Measurements from ENCODE around the gene BDH1. TPM values are rescaled to one million over a fixed set of nuclear protein-coding genes. Genes with fewer than 3 reads are reported as not detected.
"Not testable (repeated sequence)": the region's sequence is repeated elsewhere in the genome, so short reads cannot be mapped to it uniquely, and the experiment has no call there.

BDH1 gene
- polyA plus RNA-seq, 1 of the 3 experiments (the other 2 are of a cell fraction), result 19.8 TPM

DNA sequence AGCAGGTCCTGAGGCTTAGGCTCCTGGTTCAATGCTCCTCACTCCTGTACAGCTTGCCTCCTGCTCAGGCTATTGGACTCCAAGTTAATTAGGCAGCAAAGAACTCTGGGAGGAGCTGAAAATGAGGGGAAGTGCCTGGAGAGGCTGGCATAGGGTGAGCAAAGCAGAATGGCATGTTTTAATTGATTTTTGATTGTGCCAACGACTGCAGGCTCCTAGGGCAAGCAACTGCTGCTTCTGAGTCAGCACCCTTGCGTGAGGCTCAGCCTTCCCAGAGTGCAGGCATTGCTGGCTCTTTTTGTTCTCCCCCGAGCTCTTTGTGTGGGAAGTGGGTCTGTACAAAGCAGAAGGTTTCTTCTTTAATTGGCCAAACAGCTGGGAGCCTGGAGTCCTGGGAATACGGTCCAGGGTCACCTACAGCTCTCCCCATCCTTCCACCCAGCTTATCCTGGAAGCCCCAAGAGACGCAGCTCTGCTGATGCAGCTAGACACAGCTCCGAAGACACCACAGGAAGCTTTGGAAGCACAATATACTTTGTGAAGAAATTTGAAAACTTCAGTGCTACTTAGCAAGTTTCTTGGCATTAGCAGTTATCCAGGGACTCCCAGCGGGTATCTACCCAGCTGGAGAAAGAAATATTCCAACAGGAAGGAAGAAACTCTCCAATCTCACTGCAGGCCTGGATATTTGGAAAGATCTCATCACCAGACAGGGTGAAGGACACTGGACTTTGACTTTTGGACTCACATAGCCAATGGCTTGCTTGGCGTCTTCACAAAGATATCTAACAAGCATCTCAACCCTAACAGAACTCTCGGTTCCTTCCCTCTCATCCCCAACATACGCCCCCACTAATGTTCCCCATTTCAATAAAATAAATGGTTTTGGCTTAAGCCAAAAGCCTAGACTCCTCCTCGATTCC is 76.8 kb downstream of the BDH1 start (continued):
- TF ChIP-seq GABPA (IDR thresholded peaks at IDR 0.05; ENCODE audit: low read depth), result no peak
- TF ChIP-seq RFX5 (IDR thresholded peaks at IDR 0.05; ENCODE audit: low read length), result no peak
- TF ChIP-seq YY1 (IDR thresholded peaks at IDR 0.05; ENCODE audit: low read depth), result no peak
- no peak for TF ChIP-seq REST (IDR thresholded peaks at IDR 0.05; ENCODE audit: low read depth, low read length)
- no peak for TF ChIP-seq FOXM1 (IDR thresholded peaks at IDR 0.05; ENCODE audit: low read depth)
- TF ChIP-seq RAD21 (IDR thresholded peaks at IDR 0.05; ENCODE audit: low read length), result no peak
- no peak for TF ChIP-seq SIN3A (IDR thresholded peaks at IDR 0.05; ENCODE audit: borderline replicate concordance, low read depth, low read length)
- TF ChIP-seq EP300 (IDR thresholded peaks at IDR 0.05; ENCODE audit: borderline replicate concordance in 1 of 2, low read depth in 1 of 2, low read length in 1 of 2), result no peak
- no peak for TF ChIP-seq RCOR1 (IDR thresholded peaks at IDR 0.05; ENCODE audit: low read length)
- TF ChIP-seq, protein P1, sequence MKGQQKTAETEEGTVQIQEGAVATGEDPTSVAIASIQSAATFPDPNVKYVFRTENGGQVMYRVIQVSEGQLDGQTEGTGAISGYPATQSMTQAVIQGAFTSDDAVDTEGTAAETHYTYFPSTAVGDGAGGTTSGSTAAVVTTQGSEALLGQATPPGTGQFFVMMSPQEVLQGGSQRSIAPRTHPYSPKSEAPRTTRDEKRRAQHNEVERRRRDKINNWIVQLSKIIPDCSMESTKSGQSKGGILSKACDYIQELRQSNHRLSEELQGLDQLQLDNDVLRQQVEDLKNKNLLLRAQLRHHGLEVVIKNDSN (IDR thresholded peaks at IDR 0.05; ENCODE audit: borderline replicate concordance, low read depth), result no peak
- no peak for TF ChIP-seq EZH2phosphoT487 (IDR thresholded peaks at IDR 0.05; ENCODE audit: borderline replicate concordance, low read depth)
- TF ChIP-seq JUND (IDR thresholded peaks at IDR 0.05), result no peak
- TF ChIP-seq TAF1 (IDR thresholded peaks at IDR 0.05; ENCODE audit: borderline replicate concordance, low read depth, low read length), result no peak
- TF ChIP-seq, protein P2, sequence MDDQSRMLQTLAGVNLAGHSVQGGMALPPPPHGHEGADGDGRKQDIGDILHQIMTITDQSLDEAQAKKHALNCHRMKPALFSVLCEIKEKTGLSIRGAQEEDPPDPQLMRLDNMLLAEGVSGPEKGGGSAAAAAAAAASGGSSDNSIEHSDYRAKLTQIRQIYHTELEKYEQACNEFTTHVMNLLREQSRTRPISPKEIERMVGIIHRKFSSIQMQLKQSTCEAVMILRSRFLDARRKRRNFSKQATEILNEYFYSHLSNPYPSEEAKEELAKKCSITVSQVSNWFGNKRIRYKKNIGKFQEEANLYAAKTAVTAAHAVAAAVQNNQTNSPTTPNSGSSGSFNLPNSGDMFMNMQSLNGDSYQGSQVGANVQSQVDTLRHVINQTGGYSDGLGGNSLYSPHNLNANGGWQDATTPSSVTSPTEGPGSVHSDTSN (IDR thresholded peaks at IDR 0.05), result 0 out of 2 replicates have a peak, but pooled peaks have one; percentile 21
- TF ChIP-seq TEAD4 (IDR thresholded peaks at IDR 0.05; ENCODE audit: borderline replicate concordance, insufficient read depth), result no peak
- no peak for TF ChIP-seq MAX (IDR thresholded peaks at IDR 0.05; ENCODE audit: low read depth)
- no peak for TF ChIP-seq CHD2 (IDR thresholded peaks at IDR 0.05; ENCODE audit: low read length, partially characterized antibody)
- TF ChIP-seq SMC3 (IDR thresholded peaks at IDR 0.05; ENCODE audit: low read depth, low read length), result no peak
- no peak for TF ChIP-seq MEF2A (IDR thresholded peaks at IDR 0.05; ENCODE audit: borderline replicate concordance, low read depth)
- 0 out of 2 replicates have a peak, but pooled peaks have one; percentile 16 for TF ChIP-seq NFIC (IDR thresholded peaks at IDR 0.05; ENCODE audit: borderline replicate concordance)
- no peak for TF ChIP-seq GATA2 (CRISPR knock-in tag; IDR thresholded peaks at IDR 0.05)
- TF ChIP-seq CTCF (IDR thresholded peaks at IDR 0.05), result no peak

DNA sequence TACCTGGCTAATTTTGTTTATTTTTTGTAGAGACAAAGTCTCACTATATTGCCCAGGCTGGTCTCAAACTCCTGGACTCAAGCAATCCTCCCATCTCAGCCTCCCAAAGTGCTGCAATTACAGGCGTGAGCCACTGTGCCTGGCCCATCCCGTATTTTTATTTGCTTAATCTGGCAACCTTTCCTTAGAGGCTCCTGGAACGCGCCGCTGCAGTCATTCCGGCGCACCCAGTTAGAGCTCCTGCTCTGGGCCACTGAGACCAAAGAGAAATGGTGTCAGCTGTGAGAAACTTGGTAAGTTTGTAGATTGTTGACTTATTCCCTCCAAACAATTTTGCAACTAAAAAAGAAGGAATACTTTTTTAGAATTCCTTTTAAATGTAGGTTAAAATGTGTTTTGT is 78.0 kb downstream of the BDH1 start:
- not testable (repeated sequence) for H2AFZ ChIP-seq (ENCODE audit: low read depth); H3F3A ChIP-seq (replicated peaks; ENCODE audit: insufficient read depth); H3K9me2 ChIP-seq; DNase-seq; H4K20me1 ChIP-seq (ENCODE audit: insufficient read depth); H3K79me2 ChIP-seq (ENCODE audit: insufficient read depth); H3K9me3 ChIP-seq; H3K27ac ChIP-seq (ENCODE audit: low read depth in 2 of 2, low read length in 1 of 2); H3K4me2 ChIP-seq; H3K4me3 ChIP-seq (ENCODE audit: low read depth in 2 of 2, low read length in 1 of 2); H3K9ac ChIP-seq; H3K36me3 ChIP-seq (replicated peaks in 1 of 2; ENCODE audit: control insufficient read depth in 1 of 2, insufficient read depth in 2 of 2, low read length in 1 of 2); H3K27me3 ChIP-seq (ENCODE audit: insufficient read depth)
- ChIA-PET POLR2A (interaction anchor here (1.0 to 1.4 kb wide), 2 partner anchors 11 to 179 kb away, joined by 3 to 4 read pairs; partner anchors contain the start of gene DLG1), CTCF (interaction anchor here (0.8 to 1.2 kb wide), 2 partner anchors 11 to 290 kb away, joined by 3 read pairs; no protein-coding TSS in a partner anchor)
- 94% methylated on average over 7 of the region's 7 CpGs for WGBS (ENCODE audit: low lambda C conversion rate)
- H3K4me1 ChIP-seq (ENCODE audit: control insufficient read depth in 1 of 2, insufficient read depth in 2 of 2, low read depth in 1 of 2, low read length in 1 of 2), result peaks cover 4 to 18% of the 10 kb centered on the region in 2 experiments; a peak in 3 of 4 replicates

All from SK-N-SH (cell line).